Measurements from ENCODE around the gene DDX5.

DDX5 gene

DNA sequence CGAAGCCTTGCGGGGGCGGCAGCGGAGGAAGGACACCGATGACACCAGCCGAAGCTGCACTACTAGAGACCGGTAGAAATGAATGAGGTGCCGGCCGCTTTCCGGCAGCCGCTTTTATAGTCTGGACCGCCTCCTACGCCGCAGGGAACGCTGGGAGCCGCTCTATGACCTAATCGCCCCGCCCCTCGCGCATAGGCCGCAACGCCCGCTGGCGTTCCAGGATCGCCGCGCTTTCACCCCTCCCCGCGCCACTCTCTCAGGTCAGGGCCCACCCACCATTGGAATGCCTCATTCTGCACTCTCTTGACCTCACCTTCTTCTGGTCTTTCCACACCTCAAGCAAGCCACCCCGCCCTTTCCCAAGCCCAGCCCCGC lies at the start of gene DDX5:
Gene DDX5 (minus strand): TSS at position 89 of the 375 bp plus-strand sequence. CDS start 170 bp downstream, outside the sequence.
- peak; percentile 84 for FAIRE-seq

- FAIRE-seq, result no peak
These were observed 49.2 kb upstream of the DDX5 start for GRCh38 chr17:64555281-64555680.

- FAIRE-seq, result no peak
These were observed 48.0 kb upstream of the DDX5 start for GRCh38 chr17:64554028-64554637.

DNA sequence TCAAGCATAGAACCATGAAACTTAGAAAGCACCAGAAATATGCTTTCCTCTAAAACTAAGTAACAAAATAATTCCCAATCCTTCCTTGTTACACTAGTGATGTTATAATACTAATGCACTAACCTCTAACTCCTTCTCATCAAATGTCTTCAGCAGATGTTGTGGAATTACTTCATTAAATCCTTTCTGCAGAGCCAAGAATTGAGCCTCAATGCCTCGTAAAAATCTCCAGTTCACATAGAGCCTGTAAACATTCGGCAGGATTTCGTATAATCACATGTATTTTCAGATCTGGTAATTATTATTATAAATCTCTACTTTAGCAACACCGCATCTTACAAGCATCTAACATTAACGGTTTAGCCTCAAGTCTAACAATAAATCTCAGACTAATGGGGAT lies 45.4 kb upstream of the DDX5 start:
- FAIRE-seq, result no peak

- no peak for FAIRE-seq
These were observed 41.2 kb upstream of the DDX5 start for GRCh38 chr17:64547319-64547718.

GRCh38 chr17:64546716-64547115 lies 40.6 kb upstream of the DDX5 start:
- FAIRE-seq, result no peak

GRCh38 chr17:64544742-64545141 lies 38.7 kb upstream of the DDX5 start:
- FAIRE-seq, result peak; percentile 8

DNA sequence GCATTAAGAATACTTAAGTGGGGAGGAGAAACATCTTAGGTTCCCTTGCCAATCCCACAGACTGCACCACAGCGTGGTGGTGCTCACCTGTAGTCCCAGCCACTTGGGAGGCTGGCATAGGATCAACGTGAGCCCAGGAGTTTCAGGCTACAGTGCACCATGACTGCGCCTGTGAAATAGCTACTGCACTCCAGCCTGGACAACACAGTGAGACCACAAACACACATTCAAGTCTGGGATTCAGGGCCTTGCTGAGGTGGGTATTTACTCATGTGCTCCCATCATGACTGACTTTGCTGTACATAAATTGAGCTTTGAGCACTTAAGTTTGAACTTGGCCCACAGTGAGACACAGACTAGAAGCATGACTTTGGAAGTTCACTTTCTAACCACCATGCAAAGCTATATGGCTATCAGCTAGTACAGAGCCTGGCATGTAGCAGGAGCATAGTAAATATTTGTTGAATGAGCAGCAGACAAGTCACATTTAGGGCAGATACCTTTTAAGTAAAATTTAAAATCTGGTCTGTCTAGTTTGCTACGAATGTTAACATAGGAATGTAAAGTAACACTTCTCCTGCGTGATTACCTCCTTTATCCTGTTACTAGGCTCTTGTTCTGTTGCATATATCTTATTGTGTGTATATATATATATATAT lies 34.2 kb upstream of the DDX5 start:
- FAIRE-seq, result no peak

GRCh38 chr17:64538508-64539130 lies 32.5 kb upstream of the DDX5 start:
- FAIRE-seq, result no peak

DNA sequence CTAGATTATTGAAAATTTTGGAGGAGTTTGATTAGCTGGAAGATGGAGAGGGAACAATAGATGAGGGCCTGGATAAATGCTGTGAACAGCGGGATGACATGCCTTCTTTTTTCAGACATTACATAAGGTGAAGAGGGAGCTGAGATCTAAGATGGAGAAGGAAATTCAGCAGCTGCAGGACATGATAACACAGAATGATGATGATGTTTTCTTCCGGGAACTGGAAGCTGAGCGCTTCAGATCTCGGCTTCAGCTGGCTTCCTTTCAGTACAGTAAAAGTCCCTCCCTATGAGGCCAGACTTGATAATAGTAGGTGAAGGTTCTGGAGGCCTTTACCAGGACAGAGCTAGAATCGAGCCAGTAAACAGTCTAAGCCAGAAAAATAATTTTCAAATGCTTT lies 31.4 kb upstream of the DDX5 start:
- FAIRE-seq, result no peak

- FAIRE-seq, result no peak
These were observed 30.8 kb upstream of the DDX5 start for GRCh38 chr17:64536913-64537312.

- no peak for FAIRE-seq
These were observed 29.3 kb upstream of the DDX5 start for GRCh38 chr17:64535357-64535756.

DNA sequence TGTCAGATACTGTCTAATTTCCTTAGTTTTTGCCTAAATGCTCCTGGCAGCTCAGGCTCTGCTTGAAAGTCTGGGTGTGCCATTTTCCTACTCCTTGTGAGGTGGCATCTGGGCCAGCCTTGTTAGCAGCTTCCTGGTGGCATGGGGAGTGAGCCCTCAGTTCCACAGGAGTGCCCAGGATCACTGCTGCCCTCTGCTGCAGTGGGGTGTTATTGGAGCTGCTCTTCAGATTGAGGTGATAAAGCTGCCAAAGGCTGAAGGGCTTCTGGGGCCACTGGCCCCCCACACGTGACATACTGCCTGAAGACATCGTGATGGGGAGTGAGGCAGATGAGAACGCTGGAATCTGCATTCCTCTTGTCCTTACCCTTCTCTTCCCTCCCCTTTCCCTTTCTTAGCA lies 28.1 kb upstream of the DDX5 start:
- no peak for FAIRE-seq

DNA sequence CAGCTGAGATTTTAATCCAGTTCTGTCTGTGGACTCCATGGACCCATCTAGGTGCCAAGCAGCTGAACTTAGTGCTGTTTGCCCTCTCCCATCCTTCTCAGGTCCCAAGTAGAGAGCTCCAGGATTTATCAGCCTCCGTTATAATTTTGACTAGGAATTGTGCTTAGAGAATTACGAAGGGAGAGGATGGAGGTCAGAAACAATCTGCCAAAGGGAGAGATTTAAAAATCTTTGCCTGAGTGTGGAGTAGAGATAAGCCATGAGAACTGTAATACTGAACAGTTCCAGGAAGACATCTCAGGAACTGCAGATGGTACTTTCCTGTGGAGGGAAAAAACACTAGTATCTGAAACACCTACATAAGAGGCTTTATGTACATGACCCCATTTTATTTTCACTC lies 27.7 kb upstream of the DDX5 start:
- no peak for FAIRE-seq

- FAIRE-seq, result no peak
These were observed 26.3 kb upstream of the DDX5 start for GRCh38 chr17:64532409-64532808.

DNA sequence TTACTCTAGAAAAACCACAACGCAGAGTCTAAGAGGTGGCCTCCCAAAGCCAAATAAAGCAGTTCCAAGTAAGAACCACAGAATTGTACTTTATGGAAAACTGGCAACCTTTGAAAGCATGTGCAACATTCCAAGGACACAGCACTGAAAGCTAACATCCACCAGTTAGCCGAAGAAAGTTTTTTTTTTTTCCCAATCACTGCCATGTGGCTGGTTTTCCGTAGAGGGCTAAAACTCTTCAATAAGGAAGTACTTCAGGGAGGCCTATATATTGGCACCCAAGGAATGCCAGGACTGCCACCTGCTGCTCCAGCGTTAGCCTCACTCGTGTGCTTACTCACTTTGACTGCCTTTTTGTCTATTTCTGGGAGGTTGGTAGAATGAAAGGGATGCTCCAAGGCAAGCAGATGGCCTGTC lies 25.9 kb upstream of the DDX5 start:
- no peak for FAIRE-seq

DNA sequence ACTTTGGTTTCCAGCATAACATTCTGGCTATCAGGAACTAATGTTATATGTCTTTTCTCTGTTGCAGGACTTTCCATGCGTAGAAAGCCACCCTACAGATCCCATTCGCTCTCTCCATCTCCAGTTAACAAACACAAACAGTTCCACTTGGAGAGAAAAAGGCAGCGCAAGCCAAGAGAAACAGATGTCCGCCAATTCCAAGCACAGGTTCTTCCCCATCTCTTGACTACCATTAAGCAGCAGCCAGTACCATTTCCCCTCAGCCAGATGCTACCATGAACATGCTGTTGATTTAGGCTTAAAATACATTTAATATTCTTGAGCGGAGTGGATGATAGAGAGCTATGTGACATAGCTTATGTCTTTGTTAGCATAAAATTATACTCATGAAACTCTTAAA lies 23.1 kb upstream of the DDX5 start:
- FAIRE-seq, result no peak

DNA sequence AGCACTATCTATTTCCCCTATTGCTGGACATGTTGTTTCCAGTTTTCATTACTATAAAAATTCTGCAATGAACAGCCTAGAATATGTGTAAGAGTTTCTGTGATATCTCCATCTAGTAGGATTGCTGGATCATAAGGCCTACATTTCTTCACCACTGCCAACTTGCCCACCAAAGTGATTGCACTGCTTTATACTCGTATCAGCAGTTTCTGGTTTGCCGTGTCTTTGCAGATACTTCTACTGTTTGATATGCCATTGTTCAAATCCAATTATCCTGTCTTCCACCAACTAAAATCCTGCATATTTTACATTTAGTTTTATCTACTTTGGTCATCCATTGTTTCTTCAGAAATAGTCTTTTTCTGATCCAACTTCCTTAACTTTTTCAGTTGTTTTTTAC lies 21.8 kb upstream of the DDX5 start:
- FAIRE-seq, result no peak

GRCh38 chr17:64520359-64520758 lies 14.3 kb upstream of the DDX5 start:
- no peak for FAIRE-seq

DNA sequence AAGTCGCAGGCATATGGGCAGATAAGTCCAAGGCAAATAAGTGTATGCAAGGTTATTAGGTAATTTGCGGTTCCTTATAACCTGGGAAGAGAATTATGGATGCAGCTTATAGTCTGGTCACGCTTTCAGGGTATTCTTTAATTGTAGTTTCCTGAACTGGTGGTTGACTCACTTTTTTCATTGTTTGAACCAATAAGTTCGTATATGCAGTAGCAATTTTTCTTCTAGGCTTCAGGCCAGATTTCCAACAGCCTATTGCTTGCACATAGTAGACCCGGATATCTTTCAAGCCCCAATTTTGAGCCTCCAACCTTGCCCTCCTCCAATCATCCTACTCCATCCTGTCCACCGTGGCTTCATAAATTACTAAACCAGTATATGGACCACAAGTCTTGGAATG lies 13.5 kb upstream of the DDX5 start:
- no peak for FAIRE-seq

DNA sequence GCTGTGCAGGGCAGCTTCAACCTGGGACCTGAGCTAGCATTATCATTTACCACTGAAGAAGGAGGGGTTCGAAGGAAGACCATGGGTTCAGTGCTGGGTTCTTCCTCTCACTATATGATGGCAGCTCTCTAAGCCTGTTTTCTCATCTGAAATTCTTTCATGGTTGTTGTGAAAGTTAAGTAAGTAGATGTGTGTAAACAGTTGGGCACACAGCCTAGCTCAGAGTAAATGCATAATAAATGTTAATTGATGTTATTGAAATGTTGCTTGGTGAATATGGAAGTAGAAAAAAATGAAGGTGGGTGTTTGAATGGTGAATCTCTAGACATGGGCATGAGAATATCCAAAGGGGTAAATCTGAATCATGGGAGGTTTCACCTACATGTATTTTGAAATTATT lies 9.7 kb upstream of the DDX5 start:
- no peak for FAIRE-seq

DNA sequence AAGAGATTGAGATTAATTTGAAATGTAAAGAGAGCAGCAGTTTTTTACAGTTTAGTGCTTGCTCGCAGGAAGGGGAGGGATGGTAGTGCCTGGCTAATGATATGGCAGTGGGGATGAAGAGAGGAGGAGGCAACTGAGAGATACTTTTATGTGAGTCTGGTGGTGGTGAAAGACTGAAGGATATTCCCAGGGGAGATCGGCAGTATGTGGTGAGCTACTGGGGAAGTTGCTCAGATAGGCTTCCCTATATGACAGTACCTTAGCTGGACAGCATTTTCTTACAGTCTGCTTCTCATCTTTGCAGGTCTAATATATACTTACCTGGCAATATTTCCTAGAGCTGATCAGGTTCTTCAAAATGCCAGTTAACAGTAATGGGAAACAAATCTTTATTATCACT lies 9.3 kb upstream of the DDX5 start:
- FAIRE-seq, result no peak

DNA sequence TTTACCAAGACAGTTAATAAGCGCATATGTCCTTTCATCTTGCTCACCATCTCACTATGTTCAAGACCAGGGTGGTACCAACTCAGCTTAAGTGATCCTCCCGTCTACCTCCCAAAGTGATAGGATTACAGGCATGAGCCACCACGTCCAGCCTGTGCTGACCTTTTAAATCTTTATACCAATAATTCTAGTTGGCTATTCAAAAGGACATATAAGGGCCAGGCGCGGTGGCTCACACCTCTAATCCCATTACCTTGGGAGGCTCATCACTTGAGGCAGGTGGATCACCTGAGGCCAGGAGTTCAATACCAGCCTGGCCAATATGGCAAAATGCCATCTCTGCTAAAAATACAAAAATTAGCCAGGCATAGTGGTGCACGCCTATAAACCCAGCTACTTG lies 3.1 kb upstream of the DDX5 start:
- FAIRE-seq, result no peak

- FAIRE-seq, result no peak
These were observed 2.6 kb upstream of the DDX5 start for GRCh38 chr17:64508683-64509082.

DNA sequence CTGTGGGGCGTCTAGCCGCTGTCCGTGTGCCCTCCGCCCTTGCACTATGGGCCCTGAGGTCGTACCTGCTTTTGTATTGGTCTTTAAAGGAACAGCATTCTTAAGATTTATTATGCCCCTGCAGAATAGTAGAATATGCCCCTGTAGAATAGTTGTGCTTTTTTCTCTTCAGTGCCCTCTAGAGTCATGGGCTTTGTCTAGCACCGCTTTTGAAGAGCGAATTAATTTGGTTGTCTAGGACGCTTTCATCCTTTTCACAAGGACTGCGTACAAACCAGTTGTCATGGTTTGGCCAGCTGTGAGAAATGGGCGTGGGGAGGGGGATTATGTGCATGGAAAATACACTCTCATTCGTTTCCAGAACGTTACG lies 1.3 kb upstream of the DDX5 start:
- FAIRE-seq, result no peak

Data from G401.6 (cell line).